Activated T-cell treated with anti-CD3 and anti-CD28 coated beads, Interleukin-2, amount 50 U/mL, for 72 hours (primary cell): Measurements from ENCODE around the gene TMEM98. TPM values are rescaled to one million over a fixed set of nuclear protein-coding genes. Genes with fewer than 3 reads are reported as not detected.
"Not testable (repeated sequence)": the region's sequence is repeated elsewhere in the genome, so short reads cannot be mapped to it uniquely, and the experiment has no call there.

Source experiments
- ATAC-seq, 2 donors: fragments of 150-1000 bp; cut with Tn5 transposase; replicated peaks in 1 of 2; 2 replicates each; pipeline ENCODE4 v1.10.0; 2021; ENCODE audit warnings: moderate library complexity in 2 of 2, mild to moderate bottlenecking in 1 of 2
- DNase-seq, 2 donors: peaks; one replicate each; pipeline ENCODE4 v3.0.0; 2021 to 2022; ENCODE audit warnings: mixed read lengths in 1 of 2
- H3K27ac Mint-ChIP-seq: one replicate; pipeline ENCODE4 v1.8.0; 2022; ENCODE audit warnings: mild to moderate bottlenecking, moderate library complexity, mixed read lengths
- H3K27me3 Mint-ChIP-seq: one replicate; pipeline ENCODE4 v1.8.0; 2022; ENCODE audit warnings: low read depth, mixed read lengths
- H3K36me3 Mint-ChIP-seq, 2 donors: one replicate each; pipeline ENCODE4 v1.8.0; 2022; ENCODE audit warnings: mixed read lengths in 2 of 2, mild to moderate bottlenecking in 1 of 2; ENCODE audit not compliant: insufficient read depth in 2 of 2
- H3K4me1 Mint-ChIP-seq: one replicate; pipeline ENCODE4 v1.8.0; 2022; ENCODE audit warnings: low read depth, mixed read lengths
- H3K4me3 Mint-ChIP-seq, 2 donors: one replicate each; pipeline ENCODE4 v1.8.0; 2022; ENCODE audit warnings: mild to moderate bottlenecking in 2 of 2, mixed read lengths in 2 of 2, moderate library complexity in 2 of 2
- H3K9me3 Mint-ChIP-seq, 2 donors: one replicate each; pipeline ENCODE4 v1.8.0; 2022; ENCODE audit warnings: mixed read lengths in 2 of 2
- total RNA-seq, 2 donors: library from RNA; stranded (reverse); gene quantifications; one replicate each; pipeline ENCODE4 v1.2.3, GENCODE V29; 2022

Gene TMEM98
- total RNA-seq, 2 donors from 2014 or later, result 0.86 to 1.3 TPM

GRCh38 chr17:32936894-32937500 is 9.0 kb downstream of the TMEM98 start:
- peak; percentile 88 for ATAC-seq
- H3K4me1 Mint-ChIP-seq, result peaks cover 4% of the 10 kb centered on the region
- H3K27me3 Mint-ChIP-seq, result peaks cover 22% of the 10 kb centered on the region
- H3K4me3 Mint-ChIP-seq, result peak overlapping the region in 1 of 2 donors; percentile 40
- no peaks in the 10 kb centered on the region for H3K9me3 Mint-ChIP-seq
- peak; percentile 75 to 76 for DNase-seq
- H3K36me3 Mint-ChIP-seq, result no peaks in the 10 kb centered on the region
- no peak overlapping the region for H3K27ac Mint-ChIP-seq

- H3K27ac Mint-ChIP-seq, result no peak overlapping the region
- H3K27me3 Mint-ChIP-seq, result peaks cover 4% of the 10 kb centered on the region
- no peaks in the 10 kb centered on the region for H3K36me3 Mint-ChIP-seq
- no peak overlapping the region for H3K4me3 Mint-ChIP-seq
- no peak for DNase-seq
- H3K9me3 Mint-ChIP-seq, result no peaks in the 10 kb centered on the region
- peaks cover 4% of the 10 kb centered on the region for H3K4me1 Mint-ChIP-seq
- ATAC-seq, result no peak
These were observed 12.9 kb downstream of the TMEM98 start for GRCh38 chr17:32940706-32941390.

GRCh38 chr17:32941419-32942032 is 13.6 kb downstream of the TMEM98 start:
- Mint-ChIP-seq H3K27me3 (peaks cover 4% of the 10 kb centered on the region), H3K9me3 (no peaks in the 10 kb centered on the region), H3K4me1 (peaks cover 4% of the 10 kb centered on the region), H3K4me3 (no peak overlapping the region), H3K27ac (no peak overlapping the region), H3K36me3 (no peaks in the 10 kb centered on the region)
- DNase-seq, result no peak
- ATAC-seq, result no peak

- no peaks in the 10 kb centered on the region for H3K36me3 Mint-ChIP-seq
- no peak for ATAC-seq
- no peaks in the 10 kb centered on the region for H3K9me3 Mint-ChIP-seq
- no peaks in the 10 kb centered on the region for H3K4me1 Mint-ChIP-seq
- H3K4me3 Mint-ChIP-seq, result no peak overlapping the region
- H3K27me3 Mint-ChIP-seq, result peaks cover 4% of the 10 kb centered on the region
- H3K27ac Mint-ChIP-seq, result no peak overlapping the region
- DNase-seq, result no peak
These were observed 15.3 kb downstream of the TMEM98 start for GRCh38 chr17:32943206-32943605.

- Mint-ChIP-seq H3K27ac (no peak overlapping the region), H3K4me1 (no peaks in the 10 kb centered on the region), H3K4me3 (no peak overlapping the region), H3K36me3 (no peaks in the 10 kb centered on the region), H3K9me3 (no peaks in the 10 kb centered on the region), H3K27me3 (peaks cover 2% of the 10 kb centered on the region)
- ATAC-seq (no peak), DNase-seq (no peak)
These were observed 15.8 kb downstream of the TMEM98 start for GRCh38 chr17:32943647-32944191.

- no peaks in the 10 kb centered on the region for H3K27me3 Mint-ChIP-seq
- H3K36me3 Mint-ChIP-seq, result no peaks in the 10 kb centered on the region
- ATAC-seq (no peak), DNase-seq (no peak)
- no peaks in the 10 kb centered on the region for H3K4me1 Mint-ChIP-seq
- H3K9me3 Mint-ChIP-seq, result no peaks in the 10 kb centered on the region
- H3K4me3 Mint-ChIP-seq, result no peak overlapping the region
- no peak overlapping the region for H3K27ac Mint-ChIP-seq
These were observed 16.5 kb downstream of the TMEM98 start for GRCh38 chr17:32944248-32945020.

DNA sequence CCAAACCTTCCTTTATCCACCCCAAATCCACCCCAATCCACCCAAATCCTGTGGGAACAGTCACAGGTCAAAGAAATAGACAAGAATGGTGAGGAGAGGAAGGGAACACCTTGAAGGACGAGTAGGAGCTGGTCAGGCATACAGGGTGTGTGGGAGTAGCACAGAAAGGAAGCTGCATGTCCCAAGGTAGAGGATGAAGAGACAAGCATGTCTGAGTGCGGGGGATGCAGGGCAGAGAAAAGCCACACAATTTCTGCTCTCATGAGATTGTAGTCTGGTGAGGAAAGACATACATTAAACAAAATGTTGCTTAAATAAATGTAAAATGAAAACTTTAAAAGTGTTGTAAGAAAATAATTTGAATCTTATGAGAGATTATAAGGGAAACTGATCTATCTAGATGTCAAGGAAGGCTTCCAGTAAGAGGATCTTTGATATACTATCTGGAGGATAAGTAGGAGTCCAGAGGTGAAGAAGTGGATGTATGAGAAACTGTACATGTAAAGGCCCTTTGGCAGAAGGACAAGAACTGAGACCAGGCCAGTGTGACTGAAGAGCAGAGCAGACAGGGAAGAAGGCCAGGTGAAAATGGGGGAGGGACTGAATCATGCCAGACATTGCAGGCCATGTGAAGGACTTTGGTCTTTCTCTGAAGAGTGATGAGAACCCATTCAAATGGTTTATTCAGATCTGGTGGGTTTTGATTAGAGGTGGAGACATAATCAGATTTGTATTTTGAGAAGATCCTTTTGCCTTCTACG is 18.6 kb downstream of the TMEM98 start:
- no peak overlapping the region for H3K27ac Mint-ChIP-seq
- H3K27me3 Mint-ChIP-seq, result peaks cover 1% of the 10 kb centered on the region
- DNase-seq, result no peak
- H3K4me3 Mint-ChIP-seq, result no peak overlapping the region
- no peaks in the 10 kb centered on the region for H3K36me3 Mint-ChIP-seq
- ATAC-seq, result no peak
- no peaks in the 10 kb centered on the region for H3K9me3 Mint-ChIP-seq
- no peaks in the 10 kb centered on the region for H3K4me1 Mint-ChIP-seq

GRCh38 chr17:32947736-32948135 is 19.8 kb downstream of the TMEM98 start:
- no peak overlapping the region for H3K4me3 Mint-ChIP-seq

DNA sequence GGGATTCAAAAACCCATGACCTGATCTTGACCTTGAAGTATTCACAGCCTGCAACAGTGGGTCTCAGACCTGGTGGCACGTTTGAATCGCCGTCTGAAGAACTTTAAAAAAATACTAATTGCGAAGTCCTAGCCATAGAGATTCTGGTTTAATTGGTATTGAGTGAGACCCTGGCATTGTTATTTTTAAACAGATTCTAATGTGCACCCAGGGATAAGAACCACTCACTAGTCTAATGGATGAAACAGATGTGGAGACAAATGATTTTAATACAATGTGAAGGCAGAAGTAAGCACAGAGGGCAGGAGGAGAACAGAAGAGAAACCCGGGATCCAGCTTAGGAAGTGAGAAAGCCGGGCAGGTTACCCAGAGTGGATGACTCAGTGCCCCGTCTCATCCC is 21.2 kb downstream of the TMEM98 start:
- no peaks in the 10 kb centered on the region for H3K9me3 Mint-ChIP-seq
- peaks cover 8% of the 10 kb centered on the region for H3K27me3 Mint-ChIP-seq
- no peaks in the 10 kb centered on the region for H3K36me3 Mint-ChIP-seq
- ATAC-seq (no peak), DNase-seq (no peak)
- H3K27ac Mint-ChIP-seq, result no peak overlapping the region
- H3K4me3 Mint-ChIP-seq, result no peak overlapping the region
- H3K4me1 Mint-ChIP-seq, result no peaks in the 10 kb centered on the region

More at GRCh38 chr17:32947736-32948135, 19.8 kb downstream of the TMEM98 start:
- H3K36me3 Mint-ChIP-seq, result no peaks in the 10 kb centered on the region
- H3K27me3 Mint-ChIP-seq, result peaks cover 8% of the 10 kb centered on the region
- DNase-seq (no peak), ATAC-seq (no peak)
- no peaks in the 10 kb centered on the region for H3K9me3 Mint-ChIP-seq
- H3K27ac Mint-ChIP-seq, result no peak overlapping the region
- no peaks in the 10 kb centered on the region for H3K4me1 Mint-ChIP-seq

DNA sequence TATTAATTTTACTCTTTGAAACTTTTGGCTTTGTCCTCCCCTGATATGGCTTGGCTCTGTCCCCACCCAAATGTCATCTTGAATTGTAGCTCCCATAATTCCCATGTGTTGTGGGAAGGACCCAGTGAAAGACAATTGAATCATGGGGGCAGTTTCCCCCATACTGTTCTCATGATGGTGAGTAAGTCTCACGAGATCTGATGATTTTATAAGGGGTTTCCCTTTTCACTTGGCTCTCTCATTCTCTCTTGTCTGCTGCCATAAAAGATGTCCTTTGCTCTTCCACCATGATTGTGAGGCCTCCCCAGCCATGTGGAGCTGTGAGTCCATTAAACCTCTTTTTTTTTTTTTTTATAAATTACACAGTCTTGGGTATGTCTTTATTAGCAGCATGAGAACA is 24.5 kb downstream of the TMEM98 start:
- H3K36me3 Mint-ChIP-seq, H3K4me3 Mint-ChIP-seq, H3K4me1 Mint-ChIP-seq, DNase-seq, ATAC-seq, H3K27ac Mint-ChIP-seq, H3K9me3 Mint-ChIP-seq: not testable (repeated sequence)
- H3K27me3 Mint-ChIP-seq, result peaks cover 19% of the 10 kb centered on the region

GRCh38 chr17:32953045-32953444 is 25.1 kb downstream of the TMEM98 start:
- no peaks in the 10 kb centered on the region for H3K4me1 Mint-ChIP-seq
- ATAC-seq (no peak), DNase-seq (no peak)
- H3K36me3 Mint-ChIP-seq, result no peaks in the 10 kb centered on the region
- H3K9me3 Mint-ChIP-seq, result no peaks in the 10 kb centered on the region
- peaks cover 19% of the 10 kb centered on the region for H3K27me3 Mint-ChIP-seq
- H3K4me3 Mint-ChIP-seq, result no peak overlapping the region
- H3K27ac Mint-ChIP-seq, result no peak overlapping the region

DNA sequence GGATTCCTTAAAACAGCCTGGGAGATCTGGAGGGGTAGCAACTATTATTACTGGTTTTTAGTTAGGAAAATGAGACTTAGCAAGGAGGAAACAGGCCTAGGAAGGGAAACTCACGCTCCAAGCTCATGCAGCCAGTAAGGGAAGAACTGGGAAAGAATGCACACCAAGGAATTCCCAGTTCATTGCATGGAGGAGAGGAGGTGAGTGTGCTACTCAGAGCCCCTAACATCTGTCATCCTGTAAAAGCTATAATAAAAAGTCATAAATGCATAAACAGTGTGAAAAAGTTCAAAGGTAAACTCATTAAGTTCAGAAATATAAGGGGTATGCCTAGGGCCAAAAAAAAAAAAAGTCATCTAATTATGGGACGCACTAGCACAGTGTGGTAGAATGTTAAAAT is 25.9 kb downstream of the TMEM98 start:
- Mint-ChIP-seq H3K4me1 (no peaks in the 10 kb centered on the region), H3K27me3 (peaks cover 22% of the 10 kb centered on the region), H3K27ac (no peak overlapping the region), H3K4me3 (no peak overlapping the region), H3K9me3 (no peaks in the 10 kb centered on the region), H3K36me3 (no peaks in the 10 kb centered on the region)
- ATAC-seq (no peak), DNase-seq (no peak)
